Endometrial microvascular endothelial cells (primary cell): Measurements from ENCODE around the gene HDAC3. TPM values are rescaled to one million over a fixed set of nuclear protein-coding genes. Genes with fewer than 3 reads are reported as not detected.
"Not testable (repeated sequence)": the region's sequence is repeated elsewhere in the genome, so short reads cannot be mapped to it uniquely, and the experiment has no call there.

Source experiments
- in situ Hi-C: cut with HindIII; loops from 2 replicates; pipeline ENCODE4 v1.10.0; 2017; ENCODE audit warnings: low sequenced_read_pairs, low pct_unique_long_range_greater_than_20kb; ENCODE audit errors: inconsistent ontology term
- total RNA-seq: library from RNA; depleted of rRNA; stranded (reverse); fragments of >200 nt; gene quantifications from one replicate; pipeline ENCODE4 v1.2.3, GENCODE V29; 2015; ENCODE audit errors: inconsistent ontology term

Gene HDAC3
- total RNA-seq, 1 donor from 2014 or later: 43.5 TPM

DNA sequence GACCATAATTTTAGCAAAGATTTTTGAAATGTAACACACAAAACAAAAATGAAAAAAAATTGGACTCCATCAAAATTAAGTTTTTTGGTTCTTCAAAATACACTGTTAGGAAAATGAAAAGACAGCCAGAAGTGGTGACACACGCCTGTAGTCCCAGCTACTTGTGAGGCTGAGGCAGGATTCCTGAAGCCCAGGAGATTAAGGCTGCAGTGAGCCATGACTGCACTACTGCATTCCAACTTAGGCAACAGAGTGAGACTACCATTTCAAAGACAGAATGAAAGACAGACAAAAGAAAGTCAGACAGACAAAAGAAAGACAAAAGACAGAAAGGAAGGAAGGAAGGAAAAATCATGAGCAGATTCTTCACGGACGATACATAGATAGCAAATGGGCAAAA, 25.4 kb downstream of the HDAC3 start:
- in situ Hi-C loops: no loop called here

- in situ Hi-C loops: not testable (repeated sequence)
These were observed 26.7 kb downstream of the HDAC3 start for GRCh38 chr5:141609921-141610320.

DNA sequence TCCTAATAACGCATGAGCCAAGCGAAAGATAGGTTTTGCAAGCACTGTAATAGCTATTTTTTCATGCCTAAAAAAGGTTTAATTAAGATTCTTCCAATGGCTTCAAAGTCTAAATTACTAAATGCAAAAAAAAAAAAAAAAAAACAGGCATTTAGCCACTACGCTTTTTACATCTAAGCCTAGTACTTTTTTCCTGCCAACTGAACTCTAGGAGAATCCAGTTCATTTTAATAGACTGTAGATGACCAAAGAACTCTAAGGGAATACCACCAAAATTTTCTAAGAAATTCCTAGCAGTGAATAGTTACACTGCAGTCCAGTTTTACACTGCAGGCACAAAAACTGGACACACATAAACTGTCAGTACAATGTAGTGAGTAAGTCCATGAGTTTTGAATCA, 27.6 kb downstream of the HDAC3 start:
- in situ Hi-C loops: no loop called here

DNA sequence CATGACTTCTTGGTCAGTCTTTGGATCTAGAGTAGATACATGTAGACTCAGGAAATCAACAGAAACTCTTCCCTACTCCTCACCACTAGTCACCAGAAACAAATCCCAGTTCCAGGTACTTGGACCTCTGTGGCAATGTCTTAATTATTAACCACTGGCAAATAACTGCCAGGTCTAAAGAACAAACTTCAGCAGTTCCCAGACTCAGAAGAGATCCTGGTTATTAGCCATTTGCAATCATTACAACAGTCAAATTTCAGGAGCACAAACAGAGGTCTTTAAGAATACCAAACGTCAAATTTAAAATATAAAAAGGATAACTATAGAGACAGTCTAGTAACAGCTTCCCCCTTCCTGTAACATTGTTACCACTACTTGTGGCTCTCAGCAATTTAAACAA, 28.1 kb downstream of the HDAC3 start:
- in situ Hi-C loops: no loop called here

GRCh38 chr5:141608046-141608445, 28.6 kb downstream of the HDAC3 start:
- in situ Hi-C loops: no loop called here

DNA sequence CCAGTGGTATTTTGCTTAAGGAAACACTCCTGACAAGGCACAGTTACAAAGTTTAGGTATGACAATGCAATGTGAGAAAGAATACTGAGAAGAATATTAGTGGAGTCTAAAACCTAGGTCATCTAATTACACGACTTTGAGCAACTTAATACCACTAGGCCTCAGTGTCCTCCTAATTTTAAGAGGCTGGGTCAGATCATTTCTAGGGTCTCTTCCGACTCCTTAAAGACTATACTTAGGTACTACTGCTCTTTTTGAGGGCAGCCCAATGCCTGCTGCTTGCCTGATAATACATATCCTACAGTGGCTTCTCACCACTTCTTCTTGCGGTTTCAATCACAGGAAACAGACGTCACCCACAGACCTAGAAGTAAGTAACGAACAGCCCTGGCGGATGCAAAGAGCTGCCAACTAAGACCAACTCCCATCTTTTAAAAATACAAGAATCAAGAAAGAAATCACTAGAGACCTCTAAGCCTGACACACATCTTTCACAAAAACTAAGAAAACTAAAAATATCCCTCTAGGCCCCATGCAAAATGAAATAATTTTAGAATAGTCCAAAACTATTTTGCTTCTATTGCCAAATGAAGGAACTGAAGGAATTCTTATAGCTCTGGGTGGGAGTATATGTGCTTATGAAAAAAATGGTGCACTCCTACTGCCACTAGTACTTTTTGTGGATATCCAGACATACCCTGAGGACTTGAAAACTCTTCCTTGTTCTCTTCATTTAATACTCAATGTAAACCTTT, 30.9 kb downstream of the HDAC3 start:
- in situ Hi-C loops: no loop called here

GRCh38 chr5:141603923-141604717, 32.5 kb downstream of the HDAC3 start:
- in situ Hi-C loops: no loop called here

- in situ Hi-C loops: no loop called here
These were observed 34.0 kb downstream of the HDAC3 start for GRCh38 chr5:141602606-141603005.

DNA sequence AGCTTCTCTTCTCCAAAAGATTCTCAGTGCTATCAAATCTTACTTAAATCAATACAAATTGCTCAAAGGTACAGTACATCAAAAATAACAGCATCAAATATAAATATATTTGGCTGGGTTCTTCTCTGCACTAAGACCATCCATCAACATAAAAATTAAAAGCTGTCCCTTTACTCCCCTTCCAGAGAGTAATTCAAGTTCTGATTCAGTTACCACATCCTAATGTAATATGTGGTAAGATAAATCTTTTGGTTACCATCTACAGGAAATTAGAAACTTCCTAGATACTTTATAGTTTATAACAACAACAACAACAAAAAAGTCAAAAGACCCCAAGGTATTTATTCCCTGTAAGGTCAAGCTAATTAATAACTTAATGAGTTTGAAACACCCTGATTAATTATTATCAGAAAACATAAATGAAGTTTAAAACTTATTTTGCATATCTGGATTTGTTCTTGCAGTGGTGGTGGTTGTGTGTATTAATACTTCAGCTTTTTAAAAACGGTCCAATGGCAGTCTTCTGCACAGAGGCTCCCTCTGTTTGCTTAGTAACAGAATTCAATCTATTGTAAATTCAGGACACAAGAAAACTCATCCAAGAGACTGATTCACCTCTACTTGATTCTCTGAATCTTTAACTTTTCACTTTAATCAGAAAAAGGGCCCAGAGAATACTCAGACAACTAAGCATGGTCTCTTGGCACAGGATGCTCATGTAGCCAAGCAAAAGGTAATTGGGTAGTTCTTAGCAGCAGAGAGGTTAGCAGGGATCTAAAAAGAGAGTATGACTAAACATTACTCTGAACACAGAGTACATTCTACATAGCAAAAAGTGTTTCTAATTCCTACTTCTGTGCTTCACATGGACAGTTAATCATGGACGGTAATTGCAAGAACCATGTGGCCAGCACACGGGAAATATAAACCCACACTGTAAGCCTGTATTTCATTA, 38.0 kb downstream of the HDAC3 start:
- in situ Hi-C loops: no loop called here

GRCh38 chr5:141597814-141598213, 38.8 kb downstream of the HDAC3 start:
- in situ Hi-C loops: no loop called here

DNA sequence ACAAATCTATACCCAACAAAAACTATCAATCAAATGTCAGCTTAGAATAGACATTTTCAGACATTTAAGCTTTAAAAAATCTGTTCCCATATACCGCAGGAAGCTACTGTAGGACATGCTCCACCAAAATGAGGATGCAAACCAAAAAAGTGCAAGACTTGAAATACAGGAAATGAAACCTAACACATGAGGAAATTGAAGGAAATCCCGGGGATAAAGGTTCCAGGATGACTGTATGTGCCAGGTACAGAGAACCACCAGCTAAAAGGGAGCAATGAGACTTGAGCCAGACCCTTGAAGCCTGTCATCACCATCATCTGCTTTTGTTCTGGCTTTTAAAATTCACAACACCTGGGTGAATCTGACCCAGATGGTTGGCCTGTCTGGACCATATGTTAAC, 39.3 kb downstream of the HDAC3 start:
- in situ Hi-C loops: no loop called here

DNA sequence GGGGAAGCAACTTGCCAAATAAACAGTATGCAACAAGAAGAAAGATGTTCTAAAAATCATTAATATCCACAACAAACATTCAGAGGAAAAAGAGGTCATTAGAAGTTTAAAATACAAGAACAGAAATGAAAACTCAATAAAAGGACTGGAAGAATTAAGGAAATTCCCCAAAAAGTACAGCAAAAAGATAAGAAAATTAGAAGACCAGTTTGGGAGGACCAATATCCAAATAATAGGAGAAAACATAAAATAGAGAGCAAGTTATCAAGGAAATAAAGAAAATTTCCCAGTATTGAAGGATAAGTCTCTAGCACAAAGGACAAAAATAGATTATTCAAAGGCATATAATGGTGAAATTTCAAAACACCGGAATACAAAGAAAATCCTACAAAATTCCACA, 39.8 kb downstream of the HDAC3 start:
- in situ Hi-C loops: no loop called here

DNA sequence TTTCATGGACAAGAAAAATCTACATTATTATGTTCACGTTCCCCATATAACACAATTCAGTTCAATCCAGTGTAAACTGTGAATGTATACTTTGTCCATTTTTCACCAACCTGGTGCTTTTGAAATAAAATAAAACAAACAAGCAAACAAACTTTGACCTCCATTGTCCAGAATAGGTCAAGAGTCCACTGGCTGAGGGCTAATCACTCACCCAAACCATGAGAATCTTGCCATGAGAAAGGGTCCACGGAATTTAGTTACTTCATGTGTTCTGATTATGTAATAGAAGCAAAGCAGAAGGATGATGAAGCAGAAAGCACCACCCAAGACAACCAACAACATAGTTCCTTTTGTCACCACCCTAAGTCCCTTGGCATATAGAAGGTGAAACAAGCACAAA, 46.5 kb downstream of the HDAC3 start:
- in situ Hi-C loops: no loop called here

DNA sequence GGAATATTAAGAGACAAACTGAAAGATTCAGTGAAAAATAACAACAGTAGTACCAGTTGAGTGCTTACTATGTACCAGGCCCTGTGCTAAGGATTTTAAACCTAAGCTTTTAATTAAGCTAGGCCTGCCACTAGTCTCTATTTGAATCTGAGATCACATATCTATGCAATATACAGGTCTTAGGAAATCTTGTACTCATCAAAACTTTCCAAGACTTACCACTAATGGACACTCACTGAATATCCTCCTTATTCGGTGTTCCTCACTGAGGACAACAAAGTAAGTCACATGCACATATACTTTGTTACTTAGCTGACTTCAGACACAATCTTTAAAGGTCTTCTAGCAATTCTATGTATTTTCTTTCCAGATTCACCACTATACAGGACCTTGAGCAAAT, 50.4 kb downstream of the HDAC3 start:
- in situ Hi-C loops: no loop called here

GRCh38 chr5:141585594-141585993, 51.1 kb downstream of the HDAC3 start:
- in situ Hi-C loops: no loop called here

DNA sequence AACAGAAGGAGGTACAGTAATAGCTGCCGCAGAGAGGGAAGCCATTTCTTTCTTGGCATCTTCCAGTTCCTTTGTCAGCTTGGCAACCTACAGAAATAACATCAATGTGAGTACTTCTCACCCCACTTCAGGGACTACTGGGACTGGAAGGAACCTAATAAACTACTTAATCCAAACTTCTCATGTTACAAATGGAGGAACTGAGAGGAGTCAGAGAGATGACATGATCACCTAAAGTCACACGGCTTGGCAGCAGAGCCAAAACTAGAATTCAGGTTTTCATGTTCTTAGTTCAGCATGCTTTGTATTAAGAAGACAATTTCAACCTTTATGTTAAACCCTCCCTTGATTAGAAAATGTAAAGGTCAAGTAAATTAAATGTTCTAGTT, 62.5 kb downstream of the HDAC3 start:
- in situ Hi-C loops: no loop called here

GRCh38 chr5:141573489-141574121, 63.0 kb downstream of the HDAC3 start:
- in situ Hi-C loops: no loop called here
